ENCODE measurements around the gene CD8B2.
"Not testable (repeated sequence)": the region's sequence is repeated elsewhere in the genome, so short reads cannot be mapped to it uniquely, and the experiment has no call there.

The CD8B2 gene

GRCh38 chr2:106513391-106513790, 26.2 kb downstream of the CD8B2 start:
- not testable (repeated sequence) for DNase-seq

- DNase-seq = not testable (repeated sequence)
Measured at GRCh38 chr2:106514827-106515226, 27.7 kb downstream of the CD8B2 start.

GRCh38 chr2:106516436-106516835, 29.3 kb downstream of the CD8B2 start:
- DNase-seq = no peak

- no peak for DNase-seq
Measured at GRCh38 chr2:106516864-106517263, 29.7 kb downstream of the CD8B2 start.

- DNase-seq = no peak
Measured at GRCh38 chr2:106517329-106517728, 30.2 kb downstream of the CD8B2 start.

- DNase-seq = no peak
Measured at GRCh38 chr2:106519767-106520166, 32.6 kb downstream of the CD8B2 start.

GRCh38 chr2:106521016-106521415, 33.9 kb downstream of the CD8B2 start:
- no peak for DNase-seq

- no peak for DNase-seq
Measured at GRCh38 chr2:106523976-106524665, 37.0 kb downstream of the CD8B2 start.

- no peak for DNase-seq
Measured at GRCh38 chr2:106530866-106531265, 43.7 kb downstream of the CD8B2 start.

GRCh38 chr2:106531676-106532214, 44.6 kb downstream of the CD8B2 start:
- no peak for DNase-seq

- DNase-seq = no peak
Measured at GRCh38 chr2:106532236-106532635, 45.1 kb downstream of the CD8B2 start.

GRCh38 chr2:106534471-106534870, 47.3 kb downstream of the CD8B2 start:
- DNase-seq = no peak

GRCh38 chr2:106536490-106536889, 49.3 kb downstream of the CD8B2 start:
- no peak for DNase-seq

- no peak for DNase-seq
Measured at GRCh38 chr2:106537047-106537446, 49.9 kb downstream of the CD8B2 start.

GRCh38 chr2:106537791-106538191, 50.6 kb downstream of the CD8B2 start:
- DNase-seq = no peak

GRCh38 chr2:106540886-106541285, 53.7 kb downstream of the CD8B2 start:
- DNase-seq = no peak

GRCh38 chr2:106541333-106541732, 54.2 kb downstream of the CD8B2 start:
- no peak for DNase-seq

- DNase-seq = peak; percentile 74
Measured at GRCh38 chr2:106542746-106543359, 55.7 kb downstream of the CD8B2 start.

GRCh38 chr2:106545007-106545406, 57.8 kb downstream of the CD8B2 start:
- DNase-seq = no peak

GRCh38 chr2:106546391-106546990, 59.3 kb downstream of the CD8B2 start:
- DNase-seq = no peak

- no peak for DNase-seq
Measured at GRCh38 chr2:106547164-106547903, 60.2 kb downstream of the CD8B2 start.

GRCh38 chr2:106551417-106552130, 64.4 kb downstream of the CD8B2 start:
- DNase-seq = no peak

- no peak for DNase-seq
Measured at GRCh38 chr2:106552921-106553320, 65.8 kb downstream of the CD8B2 start.

Data from activated gamma-delta T cell treated with Interleukin-2 at 50 U/mL for 16 hours (primary cell).